BLaER1 (cell line): ENCODE data around the gene PCAT6.
A peak's percentile ranks its signal among the peaks of the same experiment; 100 is the strongest.
"Not testable (repeated sequence)": the region's sequence is repeated elsewhere in the genome, so short reads cannot be mapped to it uniquely, and the experiment has no call there.

Source experiments
- H3K27ac ChIP-seq: shearing (Covaris generic); formaldehyde crosslinking; 2 replicates; pipeline ENCODE4 v1.8.1; 2022
- H3K27me3 ChIP-seq: shearing (Covaris generic); formaldehyde crosslinking; 2 replicates; pipeline ENCODE4 v1.8.1; 2022
- H3K36me3 ChIP-seq: shearing (Covaris generic); formaldehyde crosslinking; 2 replicates; pipeline ENCODE4 v1.8.1; 2022
- H3K4me1 ChIP-seq: shearing (Covaris generic); formaldehyde crosslinking; 2 replicates; pipeline ENCODE4 v1.8.1; 2022
- H3K4me2 ChIP-seq: shearing (Covaris generic); formaldehyde crosslinking; 2 replicates; pipeline ENCODE4 v1.8.1; 2022
- H3K4me3 ChIP-seq: shearing (Covaris generic); formaldehyde crosslinking; 2 replicates; pipeline ENCODE4 v1.8.1; 2022
- H3K9ac ChIP-seq: shearing (Covaris generic); formaldehyde crosslinking; 2 replicates; pipeline ENCODE4 v1.8.1; 2022
- H3K9me3 ChIP-seq: shearing (Covaris generic); formaldehyde crosslinking; 2 replicates; pipeline ENCODE4 v1.8.1; 2022
- H4K20me1 ChIP-seq: shearing (Covaris generic); formaldehyde crosslinking; 2 replicates; pipeline ENCODE4 v1.8.1; 2022
- Cebpa-rat ChIP-seq: shearing (Covaris generic); IDR thresholded peaks from 2 replicates; pipeline ENCODE4 v1.8.1; 2022

Gene PCAT6

GRCh38 chr1:202818819-202819218 is 8.1 kb downstream of the PCAT6 start:
- no peak overlapping the region for H3K4me3 ChIP-seq
- H3K4me1 ChIP-seq = no peaks in the 10 kb centered on the region
- no peaks in the 10 kb centered on the region for H3K27me3 ChIP-seq
- TF ChIP-seq Cebpa-rat = no peak
- H3K27ac ChIP-seq = no peak overlapping the region
- H3K36me3 ChIP-seq = no peaks in the 10 kb centered on the region
- H4K20me1 ChIP-seq = no peaks in the 10 kb centered on the region
- H3K9ac ChIP-seq = no peak overlapping the region
- H3K4me2 ChIP-seq = no peak overlapping the region
- no peaks in the 10 kb centered on the region for H3K9me3 ChIP-seq

- H3K27me3 ChIP-seq = no peaks in the 10 kb centered on the region
- H3K9ac ChIP-seq = no peak overlapping the region
- H3K4me2 ChIP-seq = no peak overlapping the region
- no peaks in the 10 kb centered on the region for H4K20me1 ChIP-seq
- no peak overlapping the region for H3K4me3 ChIP-seq
- TF ChIP-seq Cebpa-rat = no peak
- no peaks in the 10 kb centered on the region for H3K9me3 ChIP-seq
- H3K27ac ChIP-seq = no peak overlapping the region
- H3K36me3 ChIP-seq = no peaks in the 10 kb centered on the region
- H3K4me1 ChIP-seq = peaks cover 17% of the 10 kb centered on the region
These were observed 10.7 kb downstream of the PCAT6 start for GRCh38 chr1:202821467-202821866.

GRCh38 chr1:202825748-202826147 is 15.0 kb downstream of the PCAT6 start:
- Histone ChIP-seq H4K20me1 (no peaks in the 10 kb centered on the region), H3K4me3 (no peak overlapping the region)
- no peak for TF ChIP-seq Cebpa-rat

GRCh38 chr1:202829223-202829622 is 18.5 kb downstream of the PCAT6 start:
- not testable (repeated sequence) for H3K36me3 ChIP-seq, H3K4me3 ChIP-seq, H3K9ac ChIP-seq, H4K20me1 ChIP-seq, H3K9me3 ChIP-seq, H3K27me3 ChIP-seq
- Histone ChIP-seq H3K27ac (peak overlapping the region; percentile 60; the same call in 1 of the 2 replicates), H3K4me1 (peaks cover 75% of the 10 kb centered on the region), H3K4me2 (peak overlapping the region; percentile 48)

More at GRCh38 chr1:202825748-202826147, 15.0 kb downstream of the PCAT6 start:
- H3K4me2 ChIP-seq = peak overlapping the region; percentile 59
- H3K9me3 ChIP-seq = no peaks in the 10 kb centered on the region
- H3K27ac ChIP-seq = no peak overlapping the region
- H3K27me3 ChIP-seq = no peaks in the 10 kb centered on the region
- H3K36me3 ChIP-seq = no peaks in the 10 kb centered on the region
- no peak overlapping the region for H3K9ac ChIP-seq
- H3K4me1 ChIP-seq = peaks cover 42% of the 10 kb centered on the region

- no peak overlapping the region for H3K4me3 ChIP-seq
- H3K4me2 ChIP-seq = peak overlapping the region; percentile 97; the same call in 1 of the 2 replicates
- H3K9ac ChIP-seq = no peak overlapping the region
- no peaks in the 10 kb centered on the region for H3K36me3 ChIP-seq
- H3K27me3 ChIP-seq = no peaks in the 10 kb centered on the region
- peak overlapping the region; percentile 90; the same call in 1 of the 2 replicates for H3K27ac ChIP-seq
- no peak for TF ChIP-seq Cebpa-rat
- H3K9me3 ChIP-seq = no peaks in the 10 kb centered on the region
- H3K4me1 ChIP-seq = peaks cover 86% of the 10 kb centered on the region
- H4K20me1 ChIP-seq = no peaks in the 10 kb centered on the region
These were observed 21.2 kb downstream of the PCAT6 start for GRCh38 chr1:202831906-202832305.

GRCh38 chr1:202834771-202835547 is 24.2 kb downstream of the PCAT6 start:
- peak overlapping the region; percentile 90 for H3K27ac ChIP-seq

GRCh38 chr1:202835548-202836072 is 24.9 kb downstream of the PCAT6 start:
- H3K27ac ChIP-seq = peak overlapping the region; percentile 90
- no peaks in the 10 kb centered on the region for H3K36me3 ChIP-seq
- no peaks in the 10 kb centered on the region for H3K27me3 ChIP-seq
- no peak for TF ChIP-seq Cebpa-rat
- H3K4me1 ChIP-seq = peaks cover 78% of the 10 kb centered on the region
- no peaks in the 10 kb centered on the region for H4K20me1 ChIP-seq
- peak overlapping the region; percentile 97 for H3K4me2 ChIP-seq
- H3K4me3 ChIP-seq = peak overlapping the region; percentile 47
- peak overlapping the region; percentile 71 for H3K9ac ChIP-seq
- H3K9me3 ChIP-seq = no peaks in the 10 kb centered on the region

More at GRCh38 chr1:202834771-202835547, 24.2 kb downstream of the PCAT6 start:
- Histone ChIP-seq H3K4me2 (peak overlapping the region; percentile 97), H3K36me3 (no peaks in the 10 kb centered on the region), H3K4me1 (peaks cover 84% of the 10 kb centered on the region), H3K4me3 (peak overlapping the region; percentile 47), H3K27me3 (no peaks in the 10 kb centered on the region), H3K9ac (peak overlapping the region; percentile 71), H4K20me1 (no peaks in the 10 kb centered on the region), H3K9me3 (no peaks in the 10 kb centered on the region)
- no peak for TF ChIP-seq Cebpa-rat

GRCh38 chr1:202836623-202837403 is 26.1 kb downstream of the PCAT6 start:
- Histone ChIP-seq H4K20me1 (no peaks in the 10 kb centered on the region), H3K4me2 (peak overlapping the region; percentile 97), H3K36me3 (no peaks in the 10 kb centered on the region), H3K4me3 (0 out of 2 replicates have a peak overlapping the region, but pooled peaks have one; percentile 47), H3K27me3 (no peaks in the 10 kb centered on the region), H3K9me3 (no peaks in the 10 kb centered on the region), H3K9ac (peak overlapping the region; percentile 71), H3K4me1 (peaks cover 69% of the 10 kb centered on the region), H3K27ac (peak overlapping the region; percentile 90)
- TF ChIP-seq Cebpa-rat = no peak

GRCh38 chr1:202837746-202838262 is 27.1 kb downstream of the PCAT6 start:
- no peak overlapping the region for H3K4me3 ChIP-seq
- no peak overlapping the region for H3K9ac ChIP-seq
- H3K36me3 ChIP-seq = no peaks in the 10 kb centered on the region
- H3K4me1 ChIP-seq = peaks cover 59% of the 10 kb centered on the region
- H3K27ac ChIP-seq = peak overlapping the region; percentile 90; the same call in 1 of the 2 replicates
- H3K9me3 ChIP-seq = no peaks in the 10 kb centered on the region
- no peaks in the 10 kb centered on the region for H3K27me3 ChIP-seq
- TF ChIP-seq Cebpa-rat = no peak
- H4K20me1 ChIP-seq = no peaks in the 10 kb centered on the region
- peak overlapping the region; percentile 97 for H3K4me2 ChIP-seq
